Thyroid gland (tissue), 4 donors: ENCODE results near the gene GTF3C4. TPM values are rescaled to one million over a fixed set of nuclear protein-coding genes. Genes with fewer than 3 reads are reported as not detected.

ENCODE experiments used
- DNase-seq, 2 donors: peaks; one replicate each; pipeline ENCODE4 v3.0.0-alpha.2; 2019
- H3K27ac ChIP-seq, 3 donors: fragments of 200-600 bp; sonication (generic); 1 replicate in 2 of 3; 2 replicates in 1 of 3; pipeline ENCODE4 v1.5.1; 2016 to 2019; ENCODE audit warnings: mild to moderate bottlenecking in 1 of 3, moderate library complexity in 1 of 3
- H3K27me3 ChIP-seq: fragments of 200-600 bp; sonication (generic); one replicate; pipeline ENCODE4 v1.5.1; 2019
- H3K36me3 ChIP-seq, 2 donors: fragments of 200-600 bp; sonication (generic); one replicate each; pipeline ENCODE4 v1.5.1; 2016 to 2019
- H3K4me1 ChIP-seq, 2 donors: fragments of 200-600 bp; sonication (generic); one replicate each; pipeline ENCODE4 v1.5.1; 2017 to 2019
- H3K4me3 ChIP-seq, 3 donors: fragments of 200-600 bp; sonication (generic); replicated peaks in 1 of 3; 1 replicate in 2 of 3; 2 replicates in 1 of 3; pipeline ENCODE4 v1.5.1; 2016; ENCODE audit warnings: mild to moderate bottlenecking in 1 of 3
- H3K9me3 ChIP-seq: fragments of 200-600 bp; sonication (generic); one replicate; pipeline ENCODE4 v1.5.1; 2017
- POLR2A ChIP-seq, 2 donors: fragments of 450-650 bp; IDR thresholded peaks; one replicate each; pipeline ENCODE4 v1.6.1; 2017; ENCODE audit warnings: antibody characterized with exemption in 2 of 2, mild to moderate bottlenecking in 2 of 2, moderate library complexity in 1 of 2
- WGBS, 2 donors: methylation state at CpG; one replicate each; pipeline ENCODE4 v1.1.5; 2017; 5-methylcytosine and 5-hydroxymethylcytosine counted together
- intact Hi-C: fragments of 100-400 bp; cut with DNase I; formaldehyde crosslinking; loops from one replicate; pipeline ENCODE4 v1.15.1; 2023
- total RNA-seq, 4 donors: library from RNA; depleted of rRNA; stranded (reverse); fragments of >200 nt; gene quantifications; one replicate each; pipeline ENCODE4 v1.2.3, GENCODE V29; 2016
- TF ChIP-seq, protein P1 (sequence below), 6 experiments: fragments of 200-600 bp in 3 of 6; fragments of 450-650 bp in 3 of 6; sonication (generic) in 3 of 6; IDR thresholded peaks; one replicate each; pipeline ENCODE4 v1.5.1; 2016 to 2019; ENCODE audit warnings: antibody characterized with exemption in 6 of 6, mild to moderate bottlenecking in 2 of 6, inconsistent platforms in 1 of 6, moderate library complexity in 1 of 6

Gene GTF3C4
- total RNA-seq, 4 donors from 2014 or later = 20.5 to 25.0 (median 22.1) TPM

DNA sequence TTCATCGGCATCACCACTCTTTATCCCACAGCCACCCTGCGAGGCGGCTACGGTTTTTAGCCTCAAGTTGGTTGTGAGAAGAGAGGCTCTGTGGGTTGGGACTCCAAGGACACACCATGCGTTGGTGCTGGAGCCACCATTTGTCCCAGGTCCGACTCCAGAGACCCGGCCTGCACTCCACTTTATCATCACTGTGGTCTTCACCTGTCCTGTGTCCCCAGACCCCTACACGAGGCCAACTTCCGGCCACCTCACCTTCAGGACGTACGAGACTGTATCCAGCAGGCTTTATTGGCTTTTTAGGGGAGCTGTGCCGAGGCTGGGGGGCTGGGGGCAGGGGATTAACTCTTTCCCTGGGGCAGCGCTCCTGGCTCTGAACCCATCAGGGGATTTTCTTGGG, 55.0 kb downstream of the GTF3C4 start:
- H3K27me3 ChIP-seq = no peaks in the 10 kb centered on the region
- no peak overlapping the region for H3K27ac ChIP-seq
- H3K4me3 ChIP-seq = no peak overlapping the region
- TF ChIP-seq, protein P1, sequence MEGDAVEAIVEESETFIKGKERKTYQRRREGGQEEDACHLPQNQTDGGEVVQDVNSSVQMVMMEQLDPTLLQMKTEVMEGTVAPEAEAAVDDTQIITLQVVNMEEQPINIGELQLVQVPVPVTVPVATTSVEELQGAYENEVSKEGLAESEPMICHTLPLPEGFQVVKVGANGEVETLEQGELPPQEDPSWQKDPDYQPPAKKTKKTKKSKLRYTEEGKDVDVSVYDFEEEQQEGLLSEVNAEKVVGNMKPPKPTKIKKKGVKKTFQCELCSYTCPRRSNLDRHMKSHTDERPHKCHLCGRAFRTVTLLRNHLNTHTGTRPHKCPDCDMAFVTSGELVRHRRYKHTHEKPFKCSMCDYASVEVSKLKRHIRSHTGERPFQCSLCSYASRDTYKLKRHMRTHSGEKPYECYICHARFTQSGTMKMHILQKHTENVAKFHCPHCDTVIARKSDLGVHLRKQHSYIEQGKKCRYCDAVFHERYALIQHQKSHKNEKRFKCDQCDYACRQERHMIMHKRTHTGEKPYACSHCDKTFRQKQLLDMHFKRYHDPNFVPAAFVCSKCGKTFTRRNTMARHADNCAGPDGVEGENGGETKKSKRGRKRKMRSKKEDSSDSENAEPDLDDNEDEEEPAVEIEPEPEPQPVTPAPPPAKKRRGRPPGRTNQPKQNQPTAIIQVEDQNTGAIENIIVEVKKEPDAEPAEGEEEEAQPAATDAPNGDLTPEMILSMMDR (IDR thresholded peaks at IDR 0.05) = no peak
- TF ChIP-seq POLR2A (IDR thresholded peaks at IDR 0.05) = no peak
- H3K9me3 ChIP-seq = no peaks in the 10 kb centered on the region
- H3K4me1 ChIP-seq = no peaks in the 10 kb centered on the region
- no peak for DNase-seq
- H3K36me3 ChIP-seq = no peaks in the 10 kb centered on the region
- 90 to 98% methylated on average over 13 of the region's 13 CpGs for WGBS, 2 donors
- intact Hi-C loops = no loop called here

DNA sequence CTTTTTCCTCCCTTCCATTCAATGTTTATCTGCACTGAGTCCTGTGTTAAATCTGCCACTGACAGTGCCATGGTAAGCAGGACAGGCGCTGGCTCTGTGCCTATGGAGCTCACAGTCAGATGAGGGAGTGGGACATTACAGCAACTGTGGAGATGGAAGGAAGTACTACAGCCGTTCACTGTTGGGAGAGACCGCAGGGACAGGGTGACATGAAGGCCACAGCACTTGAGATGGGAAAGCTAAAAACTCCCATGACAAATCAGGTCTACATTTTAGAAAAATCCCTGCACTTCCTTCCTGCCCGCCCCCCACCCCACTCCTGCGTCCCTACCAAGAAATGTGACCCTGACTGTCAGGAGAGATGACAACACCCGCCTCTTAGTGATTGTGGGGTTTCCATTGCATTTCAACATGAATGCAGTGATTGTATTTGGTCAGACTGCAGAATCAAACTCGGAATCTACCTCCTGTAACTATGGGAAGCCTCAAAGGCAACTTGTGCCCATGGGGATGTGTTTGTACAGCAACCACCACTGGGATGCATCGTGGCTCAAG, 56.4 kb downstream of the GTF3C4 start:
- Histone ChIP-seq H3K27me3 (no peaks in the 10 kb centered on the region), H3K9me3 (no peaks in the 10 kb centered on the region), H3K27ac (no peak overlapping the region), H3K36me3 (no peaks in the 10 kb centered on the region), H3K4me1 (no peaks in the 10 kb centered on the region), H3K4me3 (no peak overlapping the region)
- WGBS, 2 donors = 78 to 79% methylated on average over 8 of the region's 8 CpGs
- intact Hi-C loops = no loop called here
- no peak for DNase-seq
- TF ChIP-seq, protein P1 (IDR thresholded peaks at IDR 0.05) = no peak
- TF ChIP-seq POLR2A (IDR thresholded peaks at IDR 0.05) = no peak

DNA sequence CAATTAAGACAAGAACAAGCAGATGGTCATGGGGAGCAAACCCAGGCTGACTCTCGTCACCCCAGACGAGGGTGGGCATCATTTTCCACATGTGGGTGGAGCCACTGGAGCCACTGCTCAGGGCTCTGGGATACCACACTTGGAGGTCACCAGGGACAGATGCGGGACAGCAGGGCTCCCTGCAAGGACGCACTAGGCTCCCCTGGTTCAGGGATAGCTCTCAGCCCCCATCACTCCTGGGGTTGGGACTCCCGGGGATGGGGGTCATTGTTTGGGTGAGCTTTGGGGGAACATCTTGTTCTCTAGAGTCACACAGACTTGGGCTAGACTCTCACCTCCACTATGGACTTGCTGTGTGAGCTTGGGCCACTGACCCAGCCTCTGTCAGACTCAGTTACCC, 57.8 kb downstream of the GTF3C4 start:
- Histone ChIP-seq H3K27ac (no peak overlapping the region), H3K4me3 (no peak overlapping the region), H3K4me1 (no peaks in the 10 kb centered on the region), H3K9me3 (no peaks in the 10 kb centered on the region), H3K36me3 (no peaks in the 10 kb centered on the region), H3K27me3 (no peaks in the 10 kb centered on the region)
- TF ChIP-seq POLR2A (IDR thresholded peaks at IDR 0.05) = no peak
- TF ChIP-seq, protein P1 (IDR thresholded peaks at IDR 0.05) = no peak
- intact Hi-C loops = no loop called here
- WGBS, 2 donors = 88 to 90% methylated on average over 4 of the region's 5 CpGs
- DNase-seq = no peak

DNA sequence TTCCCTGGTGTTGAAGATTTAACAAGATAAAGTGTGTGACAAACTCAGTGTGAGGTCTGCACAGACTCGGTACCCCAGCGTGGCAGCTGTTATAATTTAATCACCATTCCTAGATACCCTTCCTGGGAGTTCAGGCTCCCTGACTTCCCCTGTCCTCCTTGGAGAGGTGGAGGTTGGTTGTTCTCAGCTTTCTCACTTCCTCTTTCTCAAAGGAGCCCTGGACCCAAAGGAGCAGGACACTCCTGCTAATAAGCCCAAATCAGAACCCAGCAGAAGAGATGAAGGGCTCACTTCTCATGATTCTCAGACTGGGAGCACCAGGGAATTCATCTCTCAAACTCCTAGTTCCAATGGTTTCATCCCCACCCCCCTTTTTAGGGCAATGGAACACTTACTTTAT, 58.2 kb downstream of the GTF3C4 start:
- WGBS, 2 donors = 85 to 94% methylated on average over 2 of the region's 2 CpGs
- Histone ChIP-seq H3K4me3 (no peak overlapping the region), H3K36me3 (no peaks in the 10 kb centered on the region), H3K27me3 (no peaks in the 10 kb centered on the region), H3K4me1 (no peaks in the 10 kb centered on the region), H3K9me3 (no peaks in the 10 kb centered on the region), H3K27ac (no peak overlapping the region)
- no peak for DNase-seq
- TF ChIP-seq, protein P1 (IDR thresholded peaks at IDR 0.05) = no peak
- no peak for TF ChIP-seq POLR2A (IDR thresholded peaks at IDR 0.05)
- intact Hi-C loops = no loop called here

DNA sequence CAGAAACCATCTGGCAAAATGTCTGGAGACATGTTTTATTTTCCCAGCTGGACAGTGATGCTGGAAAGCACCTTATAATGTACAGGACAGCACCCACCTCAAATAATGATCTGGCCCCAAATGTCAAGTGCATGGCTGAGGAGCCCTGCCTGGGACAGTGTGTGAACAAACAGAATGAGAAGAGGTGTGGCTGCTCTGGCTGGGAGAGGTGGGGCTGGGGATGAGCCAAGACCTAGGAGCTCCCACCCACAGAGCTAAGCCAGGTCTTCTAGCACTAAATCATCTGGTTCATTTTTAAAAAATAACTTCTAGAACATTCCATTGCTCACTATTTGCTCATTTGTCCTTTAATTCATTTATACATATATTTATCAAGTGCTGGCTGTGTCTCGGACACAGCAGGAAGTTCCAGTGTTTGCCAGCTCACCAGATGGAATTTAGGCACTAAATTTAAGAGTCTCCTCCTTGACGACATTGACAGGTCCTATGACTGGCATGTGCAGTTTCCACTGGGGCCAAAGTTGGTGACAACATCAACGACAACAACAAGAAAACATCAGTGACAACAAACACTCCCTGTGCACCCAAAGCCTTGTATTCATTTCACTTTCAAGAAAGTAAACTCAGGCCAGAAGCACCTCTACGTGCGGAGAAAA, 59.1 kb downstream of the GTF3C4 start:
- no peaks in the 10 kb centered on the region for H3K9me3 ChIP-seq
- no peaks in the 10 kb centered on the region for H3K4me1 ChIP-seq
- no peak overlapping the region for H3K27ac ChIP-seq
- WGBS, 2 donors = 76 to 81% methylated on average over 5 of the region's 5 CpGs
- no peak for DNase-seq
- intact Hi-C loops = no loop called here
- H3K36me3 ChIP-seq = no peaks in the 10 kb centered on the region
- TF ChIP-seq, protein P1 (IDR thresholded peaks at IDR 0.05) = no peak
- TF ChIP-seq POLR2A (IDR thresholded peaks at IDR 0.05) = no peak
- H3K4me3 ChIP-seq = no peak overlapping the region
- no peaks in the 10 kb centered on the region for H3K27me3 ChIP-seq
